ENCODE results near the gene GRB10. TPM values are rescaled to one million over a fixed set of nuclear protein-coding genes. Genes with fewer than 3 reads are reported as not detected.

GRB10 gene
- total and polyA plus RNA-seq, 2 experiments from 2014 or later, result 35.0 to 154 TPM

- no peak overlapping the region for H3K27ac Mint-ChIP-seq
- no peaks in the 10 kb centered on the region for H3K27me3 Mint-ChIP-seq (ENCODE audit: insufficient read depth, low read depth, poor library complexity)
- Histone ChIP-seq H3K27me3 (ENCODE audit: insufficient read depth) (no peaks in the 10 kb centered on the region), H3F3A (replicated peaks; ENCODE audit: low read depth) (no peaks in the 10 kb centered on the region), H3K4me2 (no peak overlapping the region), H3K4me3 (no peak overlapping the region), H3K36me3 (ENCODE audit: insufficient read depth) (no peaks in the 10 kb centered on the region), H3K27ac (ENCODE audit: low read depth) (no peak overlapping the region), H3K79me2 (replicated peaks; ENCODE audit: insufficient read depth) (no peaks in the 10 kb centered on the region), H4K20me1 (replicated peaks; ENCODE audit: insufficient read depth) (no peaks in the 10 kb centered on the region), H2AFZ (no peak overlapping the region), H3K4me1 (ENCODE audit: insufficient read depth) (no peaks in the 10 kb centered on the region), H3K9me2 (ENCODE audit: insufficient read depth) (no peaks in the 10 kb centered on the region; the same call in 1 of the 2 replicates)
- DNase-seq (ENCODE audit: low spot score), result no peak
- TF ChIP-seq ETS1 (IDR thresholded peaks at IDR 0.05) (no peak), REST (IDR thresholded peaks at IDR 0.05; ENCODE audit: unreplicated experiment) (no peak), ZNF114 (CRISPR knock-in tag; IDR thresholded peaks at IDR 0.05) (no peak), POLR2AphosphoS5 (IDR thresholded peaks at IDR 0.05; ENCODE audit: low read depth) (no peak), ZNF331 (CRISPR knock-in tag; IDR thresholded peaks at IDR 0.05; ENCODE audit: low read depth) (no peak), EZH2 (IDR thresholded peaks at IDR 0.05; ENCODE audit: low read depth, unreplicated experiment) (no peak), NANOG (IDR thresholded peaks at IDR 0.05; ENCODE audit: borderline replicate concordance) (no peak), ZNF462 (CRISPR knock-in tag; IDR thresholded peaks at IDR 0.05) (no peak), STAT1 (IDR thresholded peaks at IDR 0.05; ENCODE audit: unreplicated experiment) (no peak), CREB1 (CRISPR knock-in tag; IDR thresholded peaks at IDR 0.05; ENCODE audit: low read depth) (no peak), EZH2phosphoT487 (IDR thresholded peaks at IDR 0.05; ENCODE audit: unreplicated experiment) (no peak), JUNB (IDR thresholded peaks at IDR 0.05; ENCODE audit: unreplicated experiment) (no peak)
- TF ChIP-seq, protein P1, sequence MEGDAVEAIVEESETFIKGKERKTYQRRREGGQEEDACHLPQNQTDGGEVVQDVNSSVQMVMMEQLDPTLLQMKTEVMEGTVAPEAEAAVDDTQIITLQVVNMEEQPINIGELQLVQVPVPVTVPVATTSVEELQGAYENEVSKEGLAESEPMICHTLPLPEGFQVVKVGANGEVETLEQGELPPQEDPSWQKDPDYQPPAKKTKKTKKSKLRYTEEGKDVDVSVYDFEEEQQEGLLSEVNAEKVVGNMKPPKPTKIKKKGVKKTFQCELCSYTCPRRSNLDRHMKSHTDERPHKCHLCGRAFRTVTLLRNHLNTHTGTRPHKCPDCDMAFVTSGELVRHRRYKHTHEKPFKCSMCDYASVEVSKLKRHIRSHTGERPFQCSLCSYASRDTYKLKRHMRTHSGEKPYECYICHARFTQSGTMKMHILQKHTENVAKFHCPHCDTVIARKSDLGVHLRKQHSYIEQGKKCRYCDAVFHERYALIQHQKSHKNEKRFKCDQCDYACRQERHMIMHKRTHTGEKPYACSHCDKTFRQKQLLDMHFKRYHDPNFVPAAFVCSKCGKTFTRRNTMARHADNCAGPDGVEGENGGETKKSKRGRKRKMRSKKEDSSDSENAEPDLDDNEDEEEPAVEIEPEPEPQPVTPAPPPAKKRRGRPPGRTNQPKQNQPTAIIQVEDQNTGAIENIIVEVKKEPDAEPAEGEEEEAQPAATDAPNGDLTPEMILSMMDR (conservative IDR thresholded peaks at IDR 0.05; ENCODE audit: low read depth in 2 of 2), result no peak
- ATAC-seq, result no peak
- peaks cover 17% of the 10 kb centered on the region for H3K9me3 Mint-ChIP-seq
- H3K4me3 Mint-ChIP-seq, result no peak overlapping the region
- H3K36me3 Mint-ChIP-seq (ENCODE audit: low read depth), result peaks cover 12% of the 10 kb centered on the region
- no peaks in the 10 kb centered on the region; the same call in 2 of the 3 replicates for H3K4me1 Mint-ChIP-seq
Measured at GRCh38 chr7:50565977-50566376, 216.7 kb downstream of the GRB10 start.

All from GM23338 (cell line).